Activated CD4-positive, alpha-beta T cell treated with anti-CD3 and anti-CD28 coated beads for 4 hours (primary cell): ENCODE results near the gene LGALS3.
A peak's percentile ranks its signal among the peaks of the same experiment; 100 is the strongest.
"Not testable (repeated sequence)": the region's sequence is repeated elsewhere in the genome, so short reads cannot be mapped to it uniquely, and the experiment has no call there.

ENCODE experiments used
- DNase-seq, 2 donors: peaks; one replicate each; pipeline ENCODE4 v3.0.0-alpha.2; 2020

The LGALS3 gene

GRCh38 chr14:55129086-55129427 lies at the start of gene LGALS3:
Gene LGALS3, plus strand, starts transcription at chr14:55129252. Its CDS starts 8,122 bp downstream, at chr14:55137374.
- DNase-seq = peak; percentile 20 to 34

- DNase-seq = not testable (repeated sequence)
Measured at GRCh38 chr14:55079961-55080360, 49.1 kb upstream of the LGALS3 start.

GRCh38 chr14:55084401-55085059 lies 44.5 kb upstream of the LGALS3 start:
- DNase-seq = no peak

GRCh38 chr14:55085060-55085660 lies 43.9 kb upstream of the LGALS3 start:
- DNase-seq = no peak

- no peak for DNase-seq
Measured at GRCh38 chr14:55086938-55087337, 42.1 kb upstream of the LGALS3 start.

GRCh38 chr14:55088356-55088755 lies 40.7 kb upstream of the LGALS3 start:
- no peak for DNase-seq

- DNase-seq = no peak
Measured at GRCh38 chr14:55092341-55092740, 36.7 kb upstream of the LGALS3 start.

GRCh38 chr14:55094292-55095157 lies 34.5 kb upstream of the LGALS3 start:
- DNase-seq = no peak

- DNase-seq = peak; percentile 27 to 35
Measured at GRCh38 chr14:55097881-55098560, 31.0 kb upstream of the LGALS3 start.

GRCh38 chr14:55098561-55098898 lies 30.5 kb upstream of the LGALS3 start:
- no peak for DNase-seq

GRCh38 chr14:55099756-55100155 lies 29.3 kb upstream of the LGALS3 start:
- DNase-seq = no peak

GRCh38 chr14:55101698-55102097 lies 27.4 kb upstream of the LGALS3 start:
- DNase-seq = no peak

- peak; percentile 9 to 20 for DNase-seq
Measured at GRCh38 chr14:55102141-55102621, 26.9 kb upstream of the LGALS3 start.

- peak; percentile 46 to 49 for DNase-seq
Measured at GRCh38 chr14:55103005-55103640, 25.9 kb upstream of the LGALS3 start.

- no peak for DNase-seq
Measured at GRCh38 chr14:55103971-55104954, 24.8 kb upstream of the LGALS3 start.

GRCh38 chr14:55105991-55106390 lies 23.1 kb upstream of the LGALS3 start:
- no peak for DNase-seq

- DNase-seq = peak; percentile 42 to 44
Measured at GRCh38 chr14:55107766-55108554, 21.1 kb upstream of the LGALS3 start.

- DNase-seq = no peak
Measured at GRCh38 chr14:55109836-55110235, 19.2 kb upstream of the LGALS3 start.

- DNase-seq = no peak
Measured at GRCh38 chr14:55111122-55111708, 17.8 kb upstream of the LGALS3 start.

- DNase-seq = no peak
Measured at GRCh38 chr14:55114720-55115119, 14.3 kb upstream of the LGALS3 start.
